WTC11 (cell line): ENCODE results near the gene ANO1. TPM values are rescaled to one million over a fixed set of nuclear protein-coding genes. Genes with fewer than 3 reads are reported as not detected.

ENCODE experiments used
- ATAC-seq: fragments of 200-7000 bp; cut with Tn5 transposase; 2 replicates; pipeline ENCODE4 v1.10.0; 2021; ENCODE audit warnings: mild to moderate bottlenecking, moderate library complexity
- CTCF ChIA-PET: fragments of 300-600 bp; sonication (Branson Sonifier 250); formaldehyde crosslinking; loops from one replicate; lab custom pipeline; 2021; ENCODE audit warnings: antibody characterized with exemption; lab: Charles Lee
- POLR2A ChIA-PET: fragments of 350-600 bp; sonication (Branson Sonifier 250); formaldehyde crosslinking; loops from one replicate; lab custom pipeline; 2021; ENCODE audit warnings: antibody characterized with exemption; lab: Charles Lee
- DNase-seq: peaks from one replicate; pipeline ENCODE4 v3.0.0; 2021; ENCODE audit warnings: low spot score
- H3K27ac Mint-ChIP-seq: 2 replicates; pipeline ENCODE4 v1.8.0; 2021; ENCODE audit warnings: mixed read lengths
- H3K27me3 Mint-ChIP-seq: 2 replicates; pipeline ENCODE4 v1.8.0; 2021; ENCODE audit warnings: low read depth, mild to moderate bottlenecking, moderate library complexity, mixed read lengths
- H3K36me3 Mint-ChIP-seq: 2 replicates; pipeline ENCODE4 v1.8.0; 2021; ENCODE audit warnings: mixed read lengths
- H3K4me1 Mint-ChIP-seq: 2 replicates; pipeline ENCODE4 v1.8.0; 2022; ENCODE audit warnings: mixed read lengths
- H3K4me3 Mint-ChIP-seq: 2 replicates; pipeline ENCODE4 v1.8.0; 2021; ENCODE audit warnings: mild to moderate bottlenecking, moderate library complexity, mixed read lengths
- H3K9me3 Mint-ChIP-seq: 2 replicates; pipeline ENCODE4 v1.8.0; 2021; ENCODE audit warnings: mixed read lengths
- MXD4 ChIP-seq: fragments of 250-450 bp; sonication (Bioruptor Pico); IDR thresholded peaks from 2 replicates; pipeline ENCODE4 v1.8.0; 2021; ENCODE audit warnings: mild to moderate bottlenecking, moderate library complexity, borderline replicate concordance
- NFATC4 ChIP-seq: fragments of 250-450 bp; sonication (Bioruptor Pico); IDR thresholded peaks from 2 replicates; pipeline ENCODE4 v1.9.0; 2021; ENCODE audit warnings: mild to moderate bottlenecking
- RELA ChIP-seq: sonication (generic); formaldehyde crosslinking; IDR thresholded peaks from 2 replicates; pipeline ENCODE4 v1.8.1; 2022; ENCODE audit warnings: missing genetic modification reagents, mild to moderate bottlenecking, borderline replicate concordance
- SMAD4 ChIP-seq: sonication (generic); formaldehyde crosslinking; IDR thresholded peaks from 2 replicates; pipeline ENCODE4 v1.8.0; 2022; ENCODE audit warnings: mild to moderate bottlenecking, missing genetic modification reagents
- SOX15 ChIP-seq: fragments of 250-450 bp; sonication (Bioruptor Pico); IDR thresholded peaks from 2 replicates; pipeline ENCODE4 v1.9.0; 2021; ENCODE audit warnings: mild to moderate bottlenecking
- ZBTB21 ChIP-seq: sonication (generic); formaldehyde crosslinking; IDR thresholded peaks from 2 replicates; pipeline ENCODE4 v1.8.1; 2023; ENCODE audit warnings: mild to moderate bottlenecking, missing genetic modification reagents, borderline replicate concordance
- total RNA-seq: library from RNA; stranded (reverse); gene quantifications from 3 replicates; pipeline ENCODE4 v1.2.3, GENCODE V29; 2021
- TF ChIP-seq, protein P1 (sequence below): sonication (generic); formaldehyde crosslinking; IDR thresholded peaks from 2 replicates; pipeline ENCODE4 v1.8.1; 2022; ENCODE audit warnings: low read depth, missing genetic modification reagents, borderline replicate concordance
- TF ChIP-seq, protein P2 (sequence below): sonication (generic); formaldehyde crosslinking; IDR thresholded peaks from 2 replicates; pipeline ENCODE4 v1.8.1; 2023; ENCODE audit warnings: mild to moderate bottlenecking, missing genetic modification reagents, moderate library complexity
- TF ChIP-seq, protein P3 (sequence below): sonication (generic); formaldehyde crosslinking; IDR thresholded peaks from 2 replicates; pipeline ENCODE4 v1.8.1; 2022; ENCODE audit warnings: mild to moderate bottlenecking, missing genetic modification reagents, moderate library complexity, borderline replicate concordance
- TF ChIP-seq, protein P4 (sequence below): fragments of 250-450 bp; sonication (Bioruptor Pico); IDR thresholded peaks from 2 replicates; pipeline ENCODE4 v1.9.0; 2021; ENCODE audit warnings: mild to moderate bottlenecking, borderline replicate concordance
- TF ChIP-seq, protein P5 (sequence below): sonication (generic); formaldehyde crosslinking; IDR thresholded peaks from 2 replicates; pipeline ENCODE4 v1.8.0; 2023; ENCODE audit warnings: missing genetic modification reagents, mild to moderate bottlenecking, borderline replicate concordance
- TF ChIP-seq, protein P6 (sequence below): sonication (generic); formaldehyde crosslinking; IDR thresholded peaks from 2 replicates; pipeline ENCODE4 v1.8.1; 2023; ENCODE audit warnings: mild to moderate bottlenecking, moderate library complexity, missing genetic modification reagents

The ANO1 gene
- total RNA-seq, 1 experiment from 2014 or later: 4.1 TPM

DNA sequence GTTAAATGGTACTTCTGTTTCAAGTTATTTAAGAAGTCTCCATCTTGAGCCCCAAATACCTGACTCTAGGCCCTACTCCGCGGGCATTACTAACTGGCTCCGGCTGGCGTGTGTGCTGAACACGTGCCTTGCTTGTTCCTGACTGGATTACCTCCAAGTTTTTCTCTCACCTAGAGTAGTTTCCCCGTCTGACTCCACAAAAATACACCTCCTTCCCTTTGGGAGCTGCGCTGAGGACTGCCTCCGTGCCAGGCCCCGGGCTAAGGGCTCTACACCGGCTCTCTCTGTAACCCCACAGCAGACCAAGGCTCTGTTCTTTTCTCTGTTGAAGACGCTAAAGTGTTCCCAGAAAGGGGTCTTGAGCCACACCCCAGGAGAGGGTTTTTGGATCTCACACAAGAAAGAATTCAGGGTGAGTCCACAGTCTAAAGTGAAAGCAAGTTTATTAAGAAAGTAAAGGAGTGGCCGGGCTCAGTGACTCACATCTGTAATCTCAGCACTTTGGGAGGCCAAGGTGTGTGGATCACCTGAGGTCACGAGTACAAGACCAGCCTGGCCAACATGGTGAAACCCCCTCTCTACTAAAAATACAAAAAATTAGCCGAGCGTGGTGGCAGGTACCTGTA lies 61.8 kb downstream of the ANO1 start:
- Mint-ChIP-seq H3K4me1 (peaks cover 39% of the 10 kb centered on the region), H3K27ac (no peak overlapping the region), H3K4me3 (no peak overlapping the region), H3K36me3 (no peaks in the 10 kb centered on the region), H3K27me3 (peaks cover 28% of the 10 kb centered on the region), H3K9me3 (no peaks in the 10 kb centered on the region)
- ATAC-seq (no peak), DNase-seq (no peak)
- POLR2A ChIA-PET: interaction anchor here (0.7 kb wide), 1 partner anchor 175 kb away, joined by 3 read pairs; no protein-coding TSS in a partner anchor
- TF ChIP-seq, protein P1, sequence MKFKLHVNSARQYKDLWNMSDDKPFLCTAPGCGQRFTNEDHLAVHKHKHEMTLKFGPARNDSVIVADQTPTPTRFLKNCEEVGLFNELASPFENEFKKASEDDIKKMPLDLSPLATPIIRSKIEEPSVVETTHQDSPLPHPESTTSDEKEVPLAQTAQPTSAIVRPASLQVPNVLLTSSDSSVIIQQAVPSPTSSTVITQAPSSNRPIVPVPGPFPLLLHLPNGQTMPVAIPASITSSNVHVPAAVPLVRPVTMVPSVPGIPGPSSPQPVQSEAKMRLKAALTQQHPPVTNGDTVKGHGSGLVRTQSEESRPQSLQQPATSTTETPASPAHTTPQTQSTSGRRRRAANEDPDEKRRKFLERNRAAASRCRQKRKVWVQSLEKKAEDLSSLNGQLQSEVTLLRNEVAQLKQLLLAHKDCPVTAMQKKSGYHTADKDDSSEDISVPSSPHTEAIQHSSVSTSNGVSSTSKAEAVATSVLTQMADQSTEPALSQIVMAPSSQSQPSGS (CRISPR knock-in tag): no peak
- TF ChIP-seq SOX15 (no peak), MXD4 (CRISPR knock-in tag) (no peak), RELA (CRISPR knock-in tag) (no peak), NFATC4 (CRISPR knock-in tag) (no peak), ZBTB21 (CRISPR knock-in tag) (no peak), SMAD4 (CRISPR knock-in tag) (no peak)
- TF ChIP-seq, protein P2, sequence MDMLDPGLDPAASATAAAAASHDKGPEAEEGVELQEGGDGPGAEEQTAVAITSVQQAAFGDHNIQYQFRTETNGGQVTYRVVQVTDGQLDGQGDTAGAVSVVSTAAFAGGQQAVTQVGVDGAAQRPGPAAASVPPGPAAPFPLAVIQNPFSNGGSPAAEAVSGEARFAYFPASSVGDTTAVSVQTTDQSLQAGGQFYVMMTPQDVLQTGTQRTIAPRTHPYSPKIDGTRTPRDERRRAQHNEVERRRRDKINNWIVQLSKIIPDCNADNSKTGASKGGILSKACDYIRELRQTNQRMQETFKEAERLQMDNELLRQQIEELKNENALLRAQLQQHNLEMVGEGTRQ (CRISPR knock-in tag): no peak
- TF ChIP-seq, protein P3, sequence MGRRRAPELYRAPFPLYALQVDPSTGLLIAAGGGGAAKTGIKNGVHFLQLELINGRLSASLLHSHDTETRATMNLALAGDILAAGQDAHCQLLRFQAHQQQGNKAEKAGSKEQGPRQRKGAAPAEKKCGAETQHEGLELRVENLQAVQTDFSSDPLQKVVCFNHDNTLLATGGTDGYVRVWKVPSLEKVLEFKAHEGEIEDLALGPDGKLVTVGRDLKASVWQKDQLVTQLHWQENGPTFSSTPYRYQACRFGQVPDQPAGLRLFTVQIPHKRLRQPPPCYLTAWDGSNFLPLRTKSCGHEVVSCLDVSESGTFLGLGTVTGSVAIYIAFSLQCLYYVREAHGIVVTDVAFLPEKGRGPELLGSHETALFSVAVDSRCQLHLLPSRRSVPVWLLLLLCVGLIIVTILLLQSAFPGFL (CRISPR knock-in tag): no peak
- TF ChIP-seq, protein P4, sequence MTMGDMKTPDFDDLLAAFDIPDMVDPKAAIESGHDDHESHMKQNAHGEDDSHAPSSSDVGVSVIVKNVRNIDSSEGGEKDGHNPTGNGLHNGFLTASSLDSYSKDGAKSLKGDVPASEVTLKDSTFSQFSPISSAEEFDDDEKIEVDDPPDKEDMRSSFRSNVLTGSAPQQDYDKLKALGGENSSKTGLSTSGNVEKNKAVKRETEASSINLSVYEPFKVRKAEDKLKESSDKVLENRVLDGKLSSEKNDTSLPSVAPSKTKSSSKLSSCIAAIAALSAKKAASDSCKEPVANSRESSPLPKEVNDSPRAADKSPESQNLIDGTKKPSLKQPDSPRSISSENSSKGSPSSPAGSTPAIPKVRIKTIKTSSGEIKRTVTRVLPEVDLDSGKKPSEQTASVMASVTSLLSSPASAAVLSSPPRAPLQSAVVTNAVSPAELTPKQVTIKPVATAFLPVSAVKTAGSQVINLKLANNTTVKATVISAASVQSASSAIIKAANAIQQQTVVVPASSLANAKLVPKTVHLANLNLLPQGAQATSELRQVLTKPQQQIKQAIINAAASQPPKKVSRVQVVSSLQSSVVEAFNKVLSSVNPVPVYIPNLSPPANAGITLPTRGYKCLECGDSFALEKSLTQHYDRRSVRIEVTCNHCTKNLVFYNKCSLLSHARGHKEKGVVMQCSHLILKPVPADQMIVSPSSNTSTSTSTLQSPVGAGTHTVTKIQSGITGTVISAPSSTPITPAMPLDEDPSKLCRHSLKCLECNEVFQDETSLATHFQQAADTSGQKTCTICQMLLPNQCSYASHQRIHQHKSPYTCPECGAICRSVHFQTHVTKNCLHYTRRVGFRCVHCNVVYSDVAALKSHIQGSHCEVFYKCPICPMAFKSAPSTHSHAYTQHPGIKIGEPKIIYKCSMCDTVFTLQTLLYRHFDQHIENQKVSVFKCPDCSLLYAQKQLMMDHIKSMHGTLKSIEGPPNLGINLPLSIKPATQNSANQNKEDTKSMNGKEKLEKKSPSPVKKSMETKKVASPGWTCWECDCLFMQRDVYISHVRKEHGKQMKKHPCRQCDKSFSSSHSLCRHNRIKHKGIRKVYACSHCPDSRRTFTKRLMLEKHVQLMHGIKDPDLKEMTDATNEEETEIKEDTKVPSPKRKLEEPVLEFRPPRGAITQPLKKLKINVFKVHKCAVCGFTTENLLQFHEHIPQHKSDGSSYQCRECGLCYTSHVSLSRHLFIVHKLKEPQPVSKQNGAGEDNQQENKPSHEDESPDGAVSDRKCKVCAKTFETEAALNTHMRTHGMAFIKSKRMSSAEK (CRISPR knock-in tag): no peak
- TF ChIP-seq, protein P5, sequence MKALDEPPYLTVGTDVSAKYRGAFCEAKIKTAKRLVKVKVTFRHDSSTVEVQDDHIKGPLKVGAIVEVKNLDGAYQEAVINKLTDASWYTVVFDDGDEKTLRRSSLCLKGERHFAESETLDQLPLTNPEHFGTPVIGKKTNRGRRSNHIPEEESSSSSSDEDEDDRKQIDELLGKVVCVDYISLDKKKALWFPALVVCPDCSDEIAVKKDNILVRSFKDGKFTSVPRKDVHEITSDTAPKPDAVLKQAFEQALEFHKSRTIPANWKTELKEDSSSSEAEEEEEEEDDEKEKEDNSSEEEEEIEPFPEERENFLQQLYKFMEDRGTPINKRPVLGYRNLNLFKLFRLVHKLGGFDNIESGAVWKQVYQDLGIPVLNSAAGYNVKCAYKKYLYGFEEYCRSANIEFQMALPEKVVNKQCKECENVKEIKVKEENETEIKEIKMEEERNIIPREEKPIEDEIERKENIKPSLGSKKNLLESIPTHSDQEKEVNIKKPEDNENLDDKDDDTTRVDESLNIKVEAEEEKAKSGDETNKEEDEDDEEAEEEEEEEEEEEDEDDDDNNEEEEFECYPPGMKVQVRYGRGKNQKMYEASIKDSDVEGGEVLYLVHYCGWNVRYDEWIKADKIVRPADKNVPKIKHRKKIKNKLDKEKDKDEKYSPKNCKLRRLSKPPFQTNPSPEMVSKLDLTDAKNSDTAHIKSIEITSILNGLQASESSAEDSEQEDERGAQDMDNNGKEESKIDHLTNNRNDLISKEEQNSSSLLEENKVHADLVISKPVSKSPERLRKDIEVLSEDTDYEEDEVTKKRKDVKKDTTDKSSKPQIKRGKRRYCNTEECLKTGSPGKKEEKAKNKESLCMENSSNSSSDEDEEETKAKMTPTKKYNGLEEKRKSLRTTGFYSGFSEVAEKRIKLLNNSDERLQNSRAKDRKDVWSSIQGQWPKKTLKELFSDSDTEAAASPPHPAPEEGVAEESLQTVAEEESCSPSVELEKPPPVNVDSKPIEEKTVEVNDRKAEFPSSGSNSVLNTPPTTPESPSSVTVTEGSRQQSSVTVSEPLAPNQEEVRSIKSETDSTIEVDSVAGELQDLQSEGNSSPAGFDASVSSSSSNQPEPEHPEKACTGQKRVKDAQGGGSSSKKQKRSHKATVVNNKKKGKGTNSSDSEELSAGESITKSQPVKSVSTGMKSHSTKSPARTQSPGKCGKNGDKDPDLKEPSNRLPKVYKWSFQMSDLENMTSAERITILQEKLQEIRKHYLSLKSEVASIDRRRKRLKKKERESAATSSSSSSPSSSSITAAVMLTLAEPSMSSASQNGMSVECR: no peak
- TF ChIP-seq, protein P6, sequence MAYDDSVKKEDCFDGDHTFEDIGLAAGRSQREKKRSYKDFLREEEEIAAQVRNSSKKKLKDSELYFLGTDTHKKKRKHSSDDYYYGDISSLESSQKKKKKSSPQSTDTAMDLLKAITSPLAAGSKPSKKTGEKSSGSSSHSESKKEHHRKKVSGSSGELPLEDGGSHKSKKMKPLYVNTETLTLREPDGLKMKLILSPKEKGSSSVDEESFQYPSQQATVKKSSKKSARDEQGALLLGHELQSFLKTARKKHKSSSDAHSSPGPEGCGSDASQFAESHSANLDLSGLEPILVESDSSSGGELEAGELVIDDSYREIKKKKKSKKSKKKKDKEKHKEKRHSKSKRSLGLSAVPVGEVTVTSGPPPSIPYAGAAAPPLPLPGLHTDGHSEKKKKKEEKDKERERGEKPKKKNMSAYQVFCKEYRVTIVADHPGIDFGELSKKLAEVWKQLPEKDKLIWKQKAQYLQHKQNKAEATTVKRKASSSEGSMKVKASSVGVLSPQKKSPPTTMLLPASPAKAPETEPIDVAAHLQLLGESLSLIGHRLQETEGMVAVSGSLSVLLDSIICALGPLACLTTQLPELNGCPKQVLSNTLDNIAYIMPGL (CRISPR knock-in tag): no peak
- CTCF ChIA-PET: no interaction called here
